Stimulated activated naive CD8-positive, alpha-beta T cell treated with anti-CD3 and anti-CD28 coated beads, Interleukin-15, Interleukin-2, amounts not matched to agents 100 ng/mL and 50 ng/mL, for 24 hours (primary cell): ENCODE measurements around the gene EFNA3.
"Not testable (repeated sequence)": the region's sequence is repeated elsewhere in the genome, so short reads cannot be mapped to it uniquely, and the experiment has no call there.

Experiments used
- H3K27ac Mint-ChIP-seq: one replicate; pipeline ENCODE4 v1.8.0; 2021; ENCODE audit warnings: mild to moderate bottlenecking, mixed read lengths
- H3K27me3 Mint-ChIP-seq: one replicate; pipeline ENCODE4 v1.8.0; 2021; ENCODE audit warnings: mixed read lengths
- H3K36me3 Mint-ChIP-seq: one replicate; pipeline ENCODE4 v1.8.0; 2021; ENCODE audit warnings: low read depth, mixed read lengths
- H3K4me1 Mint-ChIP-seq: one replicate; pipeline ENCODE4 v1.8.0; 2021; ENCODE audit warnings: low read depth, mixed read lengths
- H3K4me3 Mint-ChIP-seq: one replicate; pipeline ENCODE4 v1.8.0; 2021; ENCODE audit warnings: mild to moderate bottlenecking, mixed read lengths
- H3K9me3 Mint-ChIP-seq: one replicate; pipeline ENCODE4 v1.8.0; 2021; ENCODE audit warnings: mixed read lengths

EFNA3 gene

DNA sequence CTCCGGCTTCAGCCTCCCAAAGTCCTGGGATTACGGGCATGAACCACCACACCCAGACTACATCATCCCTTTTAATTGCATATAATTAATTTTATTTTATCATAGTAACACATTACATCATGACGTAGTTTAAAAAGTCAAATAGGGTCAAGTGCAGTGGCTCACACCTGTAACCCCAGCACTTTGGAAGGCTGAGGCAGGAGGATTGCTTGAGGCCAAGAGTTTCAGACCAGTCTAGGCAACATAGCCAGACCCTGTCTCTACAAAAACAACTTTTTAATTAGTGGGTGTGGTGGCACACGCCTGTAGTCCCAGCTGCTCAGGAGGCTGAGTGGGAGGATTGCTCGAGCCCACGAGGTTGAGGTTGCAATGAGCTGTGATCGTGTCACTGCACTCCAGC, 20.7 kb downstream of the EFNA3 start:
- Mint-ChIP-seq H3K36me3 (no peaks in the 10 kb centered on the region), H3K27me3 (peaks cover 11% of the 10 kb centered on the region), H3K27ac (no peak overlapping the region), H3K9me3 (no peaks in the 10 kb centered on the region), H3K4me1 (no peaks in the 10 kb centered on the region), H3K4me3 (no peak overlapping the region)

DNA sequence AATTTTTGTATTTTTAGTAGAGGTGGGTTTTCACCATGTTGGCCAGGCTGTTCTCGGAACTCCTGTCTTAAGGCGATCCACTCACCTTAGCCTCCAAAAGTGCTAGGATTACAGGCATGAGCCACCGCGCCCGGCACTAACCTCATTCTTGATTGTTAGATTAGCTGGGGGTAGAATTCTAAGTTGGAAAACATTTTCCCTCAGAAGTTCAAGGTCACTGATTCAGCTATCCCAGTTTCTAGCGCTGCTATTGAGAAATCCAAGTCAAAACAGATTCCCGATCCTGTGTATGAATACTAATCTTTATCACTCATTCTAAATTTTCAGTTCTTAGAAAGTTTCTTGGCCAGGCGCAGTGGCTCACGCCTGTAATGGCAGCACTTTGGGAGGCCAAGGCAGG, 24.7 kb downstream of the EFNA3 start:
- no peaks in the 10 kb centered on the region for H3K36me3 Mint-ChIP-seq
- no peak overlapping the region for H3K27ac Mint-ChIP-seq
- H3K27me3 Mint-ChIP-seq, result peaks cover 3% of the 10 kb centered on the region
- H3K4me1 Mint-ChIP-seq, result no peaks in the 10 kb centered on the region
- H3K9me3 Mint-ChIP-seq, result no peaks in the 10 kb centered on the region
- no peak overlapping the region for H3K4me3 Mint-ChIP-seq

DNA sequence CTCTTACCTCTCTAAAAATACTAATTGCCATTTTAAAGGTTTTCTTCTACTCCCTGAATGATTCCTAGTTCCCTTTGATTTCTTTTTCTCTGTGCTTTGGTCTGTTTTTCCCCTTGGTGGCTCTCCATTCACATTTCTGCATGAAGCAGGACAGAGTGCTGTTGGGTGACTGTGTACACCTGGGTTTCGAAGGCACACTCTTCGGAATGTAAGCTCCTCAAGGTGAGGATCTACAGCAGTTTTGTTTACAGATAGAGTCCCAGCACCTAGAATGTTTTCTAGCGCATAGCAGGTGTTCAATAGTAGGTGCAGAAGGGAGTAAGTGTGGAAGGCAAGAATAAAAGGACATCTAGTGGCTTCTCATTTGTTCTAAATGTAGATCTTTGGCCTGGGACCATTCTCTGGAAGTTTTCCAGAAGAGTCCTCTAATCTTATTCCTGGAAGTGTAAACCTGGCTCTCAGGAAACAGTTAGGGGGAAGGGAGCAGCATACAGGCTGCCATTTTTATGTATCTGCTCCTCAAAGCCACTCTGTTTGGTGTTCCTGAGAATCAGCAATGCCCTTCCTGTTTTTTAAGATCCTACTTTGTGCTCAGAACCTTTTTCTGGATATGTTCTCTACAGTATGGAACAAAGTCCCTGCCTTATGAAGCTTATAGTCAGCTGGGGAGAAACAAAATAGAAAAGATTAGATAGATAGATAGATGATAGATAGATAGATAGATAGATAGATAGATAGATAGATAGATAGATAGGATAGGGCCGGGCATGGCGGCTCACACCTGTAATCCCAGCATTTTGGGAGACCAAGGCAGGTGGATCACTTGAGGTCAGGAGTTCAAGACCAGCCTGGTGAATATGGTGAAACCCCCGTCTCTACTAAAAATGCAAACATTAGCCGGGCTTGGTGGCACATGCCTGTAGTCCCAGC, 26.2 kb downstream of the EFNA3 start:
- H3K27ac Mint-ChIP-seq, result no peak overlapping the region
- no peaks in the 10 kb centered on the region for H3K36me3 Mint-ChIP-seq
- H3K4me1 Mint-ChIP-seq, result no peaks in the 10 kb centered on the region
- H3K9me3 Mint-ChIP-seq, result no peaks in the 10 kb centered on the region
- H3K4me3 Mint-ChIP-seq, result no peak overlapping the region
- H3K27me3 Mint-ChIP-seq, result peaks cover 3% of the 10 kb centered on the region

DNA sequence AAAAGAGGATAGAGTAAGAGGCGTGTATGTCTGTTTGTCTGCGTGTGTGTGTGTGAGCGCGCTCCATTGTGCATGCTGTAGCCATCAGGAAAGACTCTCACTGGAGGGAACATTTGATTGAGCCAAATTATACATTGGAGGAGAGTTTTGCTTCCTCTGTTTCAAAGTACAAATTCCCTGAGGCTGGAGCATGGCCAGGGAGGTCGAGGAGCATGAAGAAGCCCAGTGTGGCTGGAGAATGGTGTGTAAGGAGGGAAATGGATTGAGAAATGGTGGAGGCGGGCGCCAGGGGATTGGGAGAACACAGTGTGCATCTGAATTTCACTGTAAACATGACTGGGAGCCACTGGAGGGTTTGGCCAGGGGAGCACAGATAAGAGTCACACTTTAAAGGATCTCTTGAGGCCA, 27.0 kb downstream of the EFNA3 start:
- no peak overlapping the region for H3K27ac Mint-ChIP-seq
- no peaks in the 10 kb centered on the region for H3K36me3 Mint-ChIP-seq
- no peaks in the 10 kb centered on the region for H3K4me1 Mint-ChIP-seq
- no peak overlapping the region for H3K4me3 Mint-ChIP-seq
- no peaks in the 10 kb centered on the region for H3K9me3 Mint-ChIP-seq
- H3K27me3 Mint-ChIP-seq, result peaks cover 3% of the 10 kb centered on the region

DNA sequence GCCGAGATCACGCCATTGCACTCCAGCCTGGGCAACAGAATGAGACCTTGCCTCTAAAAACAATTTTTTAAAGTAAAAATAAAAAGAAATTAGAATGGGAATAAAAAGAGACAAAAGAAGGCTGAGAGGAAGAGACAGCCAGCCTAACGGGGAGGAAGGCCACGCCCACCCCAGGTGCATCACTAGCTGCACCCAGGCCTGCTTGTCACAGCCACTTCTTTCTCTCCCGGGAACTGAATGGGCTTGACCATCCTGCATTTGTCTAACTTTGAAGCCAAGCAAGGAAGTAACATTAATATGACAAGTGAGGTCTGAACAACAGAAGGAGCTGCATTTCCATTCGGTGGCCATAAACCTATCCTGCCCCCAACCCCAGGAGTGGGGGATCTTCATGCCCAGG, 28.2 kb downstream of the EFNA3 start:
- Mint-ChIP-seq H3K4me3 (no peak overlapping the region), H3K36me3 (no peaks in the 10 kb centered on the region), H3K27me3 (no peaks in the 10 kb centered on the region), H3K27ac (no peak overlapping the region), H3K4me1 (no peaks in the 10 kb centered on the region), H3K9me3 (no peaks in the 10 kb centered on the region)

DNA sequence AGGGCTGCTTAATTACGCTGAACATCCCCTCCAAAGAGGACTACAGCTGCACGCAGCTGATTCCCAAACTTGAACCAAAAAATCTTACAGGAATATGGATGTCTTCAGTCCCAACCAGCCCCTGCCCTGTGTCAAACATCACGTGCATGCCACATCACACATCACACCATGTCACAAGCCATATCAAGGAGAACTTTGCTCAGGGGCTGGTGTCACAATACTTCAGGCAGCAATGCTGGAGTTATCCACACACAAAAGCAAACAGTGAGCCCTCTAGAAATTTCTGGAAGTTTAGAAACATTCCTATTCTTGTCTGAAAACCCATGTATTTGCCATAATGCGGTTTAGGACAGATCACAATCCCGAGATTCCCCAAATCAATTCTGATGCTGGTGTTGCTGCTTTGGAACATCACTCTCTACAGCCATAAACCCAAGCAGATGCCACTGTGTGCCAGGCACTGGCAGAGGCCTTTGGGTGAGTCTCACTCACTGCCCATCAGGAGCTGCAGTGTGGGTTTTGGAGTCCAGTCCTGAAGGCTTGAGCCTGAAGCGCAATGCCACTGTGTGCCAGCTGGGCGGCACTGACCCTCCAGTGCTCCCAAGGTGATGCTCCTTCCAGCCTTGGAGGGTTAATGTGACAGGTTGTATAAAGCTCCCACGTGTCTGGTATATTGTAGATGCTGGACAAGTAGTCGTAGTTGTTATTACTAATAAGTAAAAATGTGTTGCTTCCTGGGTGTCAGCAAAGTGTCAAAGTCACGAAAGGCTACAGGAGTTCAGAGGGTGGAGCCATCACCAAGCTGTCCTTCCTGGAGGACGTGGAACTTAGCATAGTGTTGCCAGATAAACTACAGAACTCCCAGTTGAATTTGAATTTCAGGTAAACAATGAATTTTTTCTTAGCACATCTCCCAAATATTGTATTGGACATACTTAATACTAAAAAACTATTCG, 28.9 kb downstream of the EFNA3 start:
- Mint-ChIP-seq H3K27ac (no peak overlapping the region), H3K27me3 (no peaks in the 10 kb centered on the region), H3K4me1 (no peaks in the 10 kb centered on the region)

DNA sequence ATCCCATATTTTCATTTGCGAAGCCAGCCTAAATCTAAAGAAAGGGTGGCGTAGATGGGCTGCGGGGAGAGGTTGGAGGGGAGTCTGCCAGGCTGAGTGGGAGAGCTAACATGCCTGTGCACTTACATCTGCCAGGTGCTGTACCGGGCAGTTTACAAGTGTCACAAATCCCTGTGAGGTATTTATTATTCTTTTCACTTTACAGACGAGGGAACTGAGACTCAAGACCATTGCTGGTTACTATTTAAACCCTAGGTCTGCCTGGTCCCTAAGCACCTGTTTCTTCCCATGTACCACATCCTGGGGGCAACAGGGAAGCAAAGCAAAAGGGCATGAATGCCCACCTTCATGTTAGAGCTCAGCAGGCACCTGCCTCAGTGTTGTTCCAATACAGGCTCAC, 29.7 kb downstream of the EFNA3 start:
- Mint-ChIP-seq H3K36me3 (no peaks in the 10 kb centered on the region), H3K27ac (no peak overlapping the region), H3K27me3 (no peaks in the 10 kb centered on the region), H3K4me3 (no peak overlapping the region), H3K9me3 (no peaks in the 10 kb centered on the region), H3K4me1 (no peaks in the 10 kb centered on the region)

More for the DNA sequence above, 28.9 kb downstream of the EFNA3 start:
- Mint-ChIP-seq H3K9me3 (no peaks in the 10 kb centered on the region), H3K36me3 (no peaks in the 10 kb centered on the region), H3K4me3 (no peak overlapping the region)

DNA sequence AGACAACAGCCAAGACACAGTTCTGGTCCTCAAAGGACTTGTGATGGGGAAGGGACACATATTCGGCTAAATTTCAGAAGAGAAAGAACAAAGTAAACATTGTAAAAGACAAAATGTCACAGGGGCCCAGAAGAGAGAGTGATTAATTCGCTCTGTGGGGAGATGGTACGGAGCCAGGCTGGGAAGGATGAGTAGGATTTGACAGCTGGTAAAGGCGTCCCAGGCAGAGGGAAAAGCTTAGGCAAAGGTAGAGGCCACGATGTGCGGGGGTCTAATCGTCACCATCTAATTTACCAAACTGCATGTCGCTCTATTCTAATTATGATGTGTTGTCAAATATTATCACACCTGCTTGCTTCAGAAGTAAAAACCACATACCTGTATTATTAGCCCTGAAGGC, 31.7 kb downstream of the EFNA3 start:
- no peaks in the 10 kb centered on the region for H3K9me3 Mint-ChIP-seq
- no peak overlapping the region for H3K27ac Mint-ChIP-seq
- H3K27me3 Mint-ChIP-seq, result no peaks in the 10 kb centered on the region
- H3K36me3 Mint-ChIP-seq, result no peaks in the 10 kb centered on the region
- no peaks in the 10 kb centered on the region for H3K4me1 Mint-ChIP-seq
- H3K4me3 Mint-ChIP-seq, result no peak overlapping the region

DNA sequence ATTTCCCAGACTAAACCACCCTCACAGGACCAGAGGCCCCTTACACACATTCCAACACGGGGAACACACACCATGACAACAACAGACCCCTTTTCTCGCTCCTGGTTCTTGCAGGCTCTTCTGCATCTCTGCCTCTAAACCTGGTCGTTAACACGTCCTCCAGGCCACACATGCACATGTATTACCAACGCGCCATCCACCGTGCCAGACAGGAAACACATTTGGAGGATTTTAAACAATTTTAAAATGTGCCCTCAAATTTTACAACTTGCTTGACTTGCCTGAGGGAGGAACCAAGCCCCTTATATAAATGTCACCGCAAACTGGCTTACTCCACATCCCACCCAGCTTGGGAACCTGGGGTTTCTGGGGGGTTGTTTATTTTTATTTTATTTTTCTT, 32.2 kb downstream of the EFNA3 start:
- no peak overlapping the region for H3K4me3 Mint-ChIP-seq
- H3K36me3 Mint-ChIP-seq, result no peaks in the 10 kb centered on the region
- H3K4me1 Mint-ChIP-seq, result no peaks in the 10 kb centered on the region
- no peaks in the 10 kb centered on the region for H3K27me3 Mint-ChIP-seq
- no peak overlapping the region for H3K27ac Mint-ChIP-seq
- H3K9me3 Mint-ChIP-seq, result no peaks in the 10 kb centered on the region

DNA sequence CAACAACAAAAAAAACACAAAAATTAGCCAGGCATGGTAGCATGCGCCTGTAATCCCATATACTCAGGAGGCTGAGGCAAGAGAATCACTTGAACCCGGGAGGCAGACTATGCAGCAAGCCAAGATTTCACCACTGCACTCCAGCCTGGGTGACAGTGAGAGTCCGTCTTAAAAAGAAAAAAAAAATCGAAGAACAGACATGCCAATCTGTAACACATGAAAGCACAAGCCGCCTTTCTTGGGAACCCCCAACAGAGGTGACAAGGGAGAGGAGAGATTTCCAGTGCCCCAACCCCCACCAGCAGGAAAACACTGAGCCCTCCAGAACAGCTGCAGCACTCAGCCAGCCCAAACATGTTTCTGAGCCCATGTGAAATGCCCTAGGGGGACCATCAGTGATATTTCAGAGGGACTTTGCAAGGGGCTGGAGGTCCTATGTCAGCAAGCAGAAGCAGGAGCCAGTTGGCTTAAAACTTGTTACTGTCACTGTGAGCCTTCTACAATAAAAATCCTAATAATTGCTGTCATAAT, 34.9 kb downstream of the EFNA3 start:
- Mint-ChIP-seq H3K36me3 (no peaks in the 10 kb centered on the region), H3K4me3 (no peak overlapping the region), H3K4me1 (no peaks in the 10 kb centered on the region)

DNA sequence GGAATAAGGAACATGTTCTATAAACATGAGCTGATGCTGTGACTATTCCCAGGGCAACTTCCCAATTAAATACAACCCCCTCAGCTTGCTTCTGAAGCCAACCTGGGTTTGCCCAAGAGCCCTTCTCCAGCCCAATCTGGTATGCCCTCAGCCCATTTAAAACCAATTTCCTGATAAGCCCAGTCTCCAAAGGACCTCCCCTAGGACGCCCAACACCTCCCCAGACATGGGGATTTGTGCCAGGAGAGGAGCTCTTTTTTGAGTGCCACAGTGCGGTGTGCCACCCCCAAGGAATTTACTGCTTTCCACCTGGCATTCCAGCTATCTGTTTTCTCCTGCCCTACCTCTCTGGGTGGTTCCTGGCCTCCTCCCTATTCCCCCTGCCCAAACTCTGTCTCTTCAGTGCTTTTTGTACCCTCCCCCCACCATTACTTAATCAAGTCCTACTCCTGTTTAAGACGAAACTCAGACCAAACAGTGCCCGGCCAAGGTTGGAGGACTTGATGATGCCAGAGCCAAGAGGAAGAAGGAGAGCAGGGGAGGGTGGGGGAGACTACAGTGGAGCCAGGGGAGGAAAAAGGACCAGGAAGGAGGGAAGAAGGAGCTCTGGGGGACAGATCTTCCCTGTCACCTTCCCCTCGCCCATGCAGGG, 37.6 kb downstream of the EFNA3 start:
- Mint-ChIP-seq H3K27me3 (no peaks in the 10 kb centered on the region), H3K4me1 (no peaks in the 10 kb centered on the region), H3K36me3 (no peaks in the 10 kb centered on the region), H3K9me3 (no peaks in the 10 kb centered on the region), H3K27ac (no peak overlapping the region), H3K4me3 (no peak overlapping the region)

More for the DNA sequence above, 34.9 kb downstream of the EFNA3 start:
- H3K27me3 Mint-ChIP-seq, result no peaks in the 10 kb centered on the region
- H3K27ac Mint-ChIP-seq, result no peak overlapping the region
- no peaks in the 10 kb centered on the region for H3K9me3 Mint-ChIP-seq

DNA sequence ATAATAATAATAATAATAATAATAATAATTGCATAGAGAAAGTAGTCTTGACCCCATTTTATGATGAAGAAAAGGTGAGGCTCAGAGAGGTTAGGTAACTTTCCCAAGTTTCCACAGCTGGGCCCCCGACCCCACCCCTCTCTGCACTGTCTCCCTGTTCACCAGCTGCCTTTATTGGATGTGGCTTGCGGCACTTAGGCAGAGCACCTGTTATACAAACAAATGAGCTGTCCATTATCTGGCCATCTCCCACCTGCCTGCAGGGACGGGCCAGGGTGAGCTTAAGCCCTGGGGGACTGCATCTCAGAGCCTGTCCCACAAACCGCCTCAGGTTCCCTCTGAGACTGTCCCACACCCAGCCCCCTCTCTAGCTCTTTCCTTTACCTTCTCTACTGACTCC, 39.0 kb downstream of the EFNA3 start:
- H3K9me3 Mint-ChIP-seq, result no peaks in the 10 kb centered on the region
- H3K4me3 Mint-ChIP-seq, result no peak overlapping the region
- H3K27me3 Mint-ChIP-seq, result no peaks in the 10 kb centered on the region
- no peaks in the 10 kb centered on the region for H3K36me3 Mint-ChIP-seq
- H3K4me1 Mint-ChIP-seq, result no peaks in the 10 kb centered on the region
- H3K27ac Mint-ChIP-seq, result no peak overlapping the region

DNA sequence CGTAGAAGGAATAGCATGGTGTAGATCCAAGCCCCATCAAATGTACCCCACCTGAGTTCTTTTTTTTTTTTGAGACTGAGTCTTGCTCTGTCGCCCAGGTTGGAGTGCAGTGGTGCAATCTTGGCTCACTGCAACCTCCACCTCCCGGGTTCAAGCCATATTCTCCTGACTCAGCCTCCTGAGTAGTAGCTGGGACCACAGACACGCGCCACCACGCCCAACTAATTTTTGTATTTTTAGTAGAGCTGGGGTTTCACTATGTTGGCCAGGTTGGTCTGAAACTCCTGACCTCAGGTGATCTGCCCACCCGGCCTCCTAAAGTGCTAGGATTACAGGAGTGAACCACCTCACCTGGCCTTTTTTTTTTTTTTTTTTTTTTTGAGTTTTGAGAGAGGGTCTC, 39.5 kb downstream of the EFNA3 start:
- not testable (repeated sequence) for H3K36me3 Mint-ChIP-seq, H3K4me1 Mint-ChIP-seq, H3K4me3 Mint-ChIP-seq, H3K27me3 Mint-ChIP-seq, H3K27ac Mint-ChIP-seq, H3K9me3 Mint-ChIP-seq

DNA sequence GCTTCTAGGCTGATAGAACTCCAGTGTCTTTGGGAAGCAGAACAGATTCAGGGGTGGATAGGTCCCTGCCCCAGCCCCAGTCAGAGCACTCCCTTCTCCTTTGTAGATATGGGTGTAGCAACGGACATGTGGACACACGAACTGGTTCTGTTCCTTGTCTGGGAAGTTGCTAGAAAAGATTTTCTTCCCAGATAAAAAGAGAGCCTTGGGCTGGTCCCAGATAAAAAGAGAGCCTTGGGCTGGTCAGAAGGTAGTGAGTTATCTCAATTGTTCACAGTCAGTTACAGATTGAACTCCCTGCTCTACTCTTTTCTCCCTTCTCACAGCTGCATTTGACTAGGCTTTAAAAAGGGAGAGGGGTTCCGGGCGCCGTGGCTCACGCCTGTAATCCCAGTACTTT, 41.6 kb downstream of the EFNA3 start:
- no peaks in the 10 kb centered on the region for H3K4me1 Mint-ChIP-seq
- H3K9me3 Mint-ChIP-seq, result no peaks in the 10 kb centered on the region
- H3K4me3 Mint-ChIP-seq, result no peak overlapping the region
- no peaks in the 10 kb centered on the region for H3K36me3 Mint-ChIP-seq
- no peaks in the 10 kb centered on the region for H3K27me3 Mint-ChIP-seq
- H3K27ac Mint-ChIP-seq, result no peak overlapping the region

DNA sequence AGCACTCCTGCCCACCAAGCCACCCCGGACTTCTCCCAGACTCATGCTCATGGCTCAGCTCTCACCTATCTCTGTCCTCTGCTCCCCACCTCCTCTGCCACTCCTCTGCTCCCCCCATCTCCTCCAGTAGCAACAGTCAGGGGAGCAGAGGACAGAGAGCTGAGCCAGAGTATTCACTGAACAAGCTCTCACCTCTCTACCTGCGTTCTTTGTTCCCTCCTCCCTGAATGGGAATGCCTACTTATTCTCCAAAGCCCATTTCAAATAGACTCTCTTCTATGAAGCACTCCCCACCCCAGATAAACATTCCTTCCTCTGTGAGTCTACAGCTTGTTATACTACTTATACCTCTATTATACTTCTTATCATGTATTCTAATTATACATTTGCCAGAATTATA, 42.6 kb downstream of the EFNA3 start:
- H3K27me3 Mint-ChIP-seq, result no peaks in the 10 kb centered on the region
- no peaks in the 10 kb centered on the region for H3K36me3 Mint-ChIP-seq
- no peak overlapping the region for H3K4me3 Mint-ChIP-seq
- peaks cover 3% of the 10 kb centered on the region for H3K4me1 Mint-ChIP-seq
- H3K27ac Mint-ChIP-seq, result no peak overlapping the region
- no peaks in the 10 kb centered on the region for H3K9me3 Mint-ChIP-seq
